SK-N-MC (cell line): ENCODE results near the gene OR8H1.

ENCODE experiments used
- DNase-seq: peaks from one replicate; pipeline ENCODE4 v3.0.0-alpha.2; 2011; ENCODE audit warnings: low read depth, low spot score
- H3K27ac ChIP-seq: fragments of 200-600 bp; sonication (generic); 2 replicates; pipeline ENCODE4 v1.5.1; 2016; ENCODE audit warnings: mixed run types
- H3K36me3 ChIP-seq: fragments of 200-600 bp; sonication (generic); 2 replicates; pipeline ENCODE4 v1.6.1; 2017; ENCODE audit warnings: antibody characterized with exemption, low read length, mixed read lengths; ENCODE audit not compliant: insufficient read depth
- H3K4me3 ChIP-seq: fragments of 200-600 bp; sonication (generic); 2 replicates; pipeline ENCODE4 v1.5.1; 2016
- H3K9ac ChIP-seq: fragments of 200-600 bp; sonication (generic); 2 replicates; pipeline ENCODE4 v1.8.0; 2017; ENCODE audit warnings: mixed run types, mixed read lengths; ENCODE audit not compliant: insufficient read length
- H3K9me3 ChIP-seq: fragments of 200-600 bp; sonication (generic); 2 replicates; pipeline ENCODE4 v1.6.1; 2017; ENCODE audit warnings: low read depth, mild to moderate bottlenecking, antibody characterized with exemption, low read length, moderate library complexity, mixed read lengths
- EZH2 ChIP-seq: fragments of 200-600 bp; sonication (generic); IDR thresholded peaks from one replicate; pipeline ENCODE4 v1.6.1; 2017; ENCODE audit warnings: antibody characterized with exemption
- FOXP2 ChIP-seq: optimal IDR thresholded peaks from 2 replicates; pipeline ENCODE3; 2011; ENCODE audit warnings: mild to moderate bottlenecking, moderate library complexity; ENCODE audit not compliant: insufficient read depth; ENCODE audit errors: extremely low read length, control extremely low read depth
- POLR2AphosphoS5 ChIP-seq: IDR thresholded peaks from 2 replicates; pipeline ENCODE4 v1.6.1; 2012; ENCODE audit warnings: mild to moderate bottlenecking, low read depth, low read length, borderline replicate concordance

The OR8H1 gene

GRCh38 chr11:56292154-56292553 lies at the start of gene OR8H1:
Gene OR8H1 (minus strand): TSS chr11:56292254. CDS start chr11:56291062, 1,192 bp downstream.
- Histone ChIP-seq H3K27ac (no peak within 1 kb of the TSS), H3K36me3 (no peaks in the 10 kb centered on the region), H3K4me3 (no peak within 1 kb of the TSS), H3K9me3 (no peaks in the 10 kb centered on the region), H3K9ac (no peak within 1 kb of the TSS)
- DNase-seq = no peak
- no peak for TF ChIP-seq EZH2
- no peak for TF ChIP-seq POLR2AphosphoS5
- no peak for TF ChIP-seq FOXP2

- TF ChIP-seq POLR2AphosphoS5 (no peak), FOXP2 (no peak), EZH2 (no peak)
- H3K9ac ChIP-seq = no peak overlapping the region
- no peaks in the 10 kb centered on the region for H3K36me3 ChIP-seq
- no peaks in the 10 kb centered on the region for H3K9me3 ChIP-seq
- DNase-seq = no peak
- no peak overlapping the region for H3K27ac ChIP-seq
- no peak overlapping the region for H3K4me3 ChIP-seq
Measured at GRCh38 chr11:56340289-56340688, 48.2 kb upstream of the OR8H1 start.

GRCh38 chr11:56333156-56333555 lies 41.1 kb upstream of the OR8H1 start:
- H3K27ac ChIP-seq = no peak overlapping the region
- H3K36me3 ChIP-seq = no peaks in the 10 kb centered on the region
- no peak for TF ChIP-seq EZH2
- TF ChIP-seq POLR2AphosphoS5 = no peak
- TF ChIP-seq FOXP2 = no peak
- H3K9me3 ChIP-seq = no peaks in the 10 kb centered on the region
- DNase-seq = no peak
- no peak overlapping the region for H3K9ac ChIP-seq
- no peak overlapping the region for H3K4me3 ChIP-seq

GRCh38 chr11:56331861-56332491 lies 39.9 kb upstream of the OR8H1 start:
- Histone ChIP-seq H3K36me3 (no peaks in the 10 kb centered on the region), H3K9me3 (no peaks in the 10 kb centered on the region), H3K9ac (no peak overlapping the region), H3K4me3 (no peak overlapping the region), H3K27ac (no peak overlapping the region)
- DNase-seq = no peak
- TF ChIP-seq FOXP2 (no peak), EZH2 (no peak), POLR2AphosphoS5 (no peak)

GRCh38 chr11:56314844-56315243 lies 22.8 kb upstream of the OR8H1 start, which contains the start of gene OR8K3:
Gene OR8K3 (plus strand): TSS chr11:56315144. CDS start chr11:56318307, 3,163 bp downstream.
- TF ChIP-seq POLR2AphosphoS5 = no peak
- TF ChIP-seq FOXP2 = no peak
- no peak for TF ChIP-seq EZH2
- Histone ChIP-seq H3K36me3 (no peaks in the 10 kb centered on the region), H3K4me3 (no peak within 1 kb of the TSS), H3K27ac (no peak within 1 kb of the TSS), H3K9ac (no peak within 1 kb of the TSS), H3K9me3 (no peaks in the 10 kb centered on the region)
- no peak for DNase-seq

- H3K9ac ChIP-seq = no peak overlapping the region
- H3K4me3 ChIP-seq = no peak overlapping the region
- H3K36me3 ChIP-seq = no peaks in the 10 kb centered on the region
- TF ChIP-seq EZH2 = no peak
- no peak for TF ChIP-seq POLR2AphosphoS5
- no peak for TF ChIP-seq FOXP2
- no peak for DNase-seq
- H3K27ac ChIP-seq = no peak overlapping the region
- no peaks in the 10 kb centered on the region for H3K9me3 ChIP-seq
Measured at GRCh38 chr11:56307836-56308235, 15.8 kb upstream of the OR8H1 start.

GRCh38 chr11:56296898-56297297 lies 4.8 kb upstream of the OR8H1 start:
- Histone ChIP-seq H3K4me3 (no peak overlapping the region), H3K9ac (no peak overlapping the region), H3K36me3 (no peaks in the 10 kb centered on the region), H3K27ac (no peak overlapping the region), H3K9me3 (no peaks in the 10 kb centered on the region)
- TF ChIP-seq EZH2 (no peak), FOXP2 (no peak), POLR2AphosphoS5 (no peak)
- DNase-seq = no peak

GRCh38 chr11:56273854-56274253 lies 18.2 kb downstream of the OR8H1 start, which contains the start of gene OR5T1:
Gene OR5T1 (plus strand): TSS chr11:56274154. CDS start chr11:56275639, 1,485 bp downstream.
- Histone ChIP-seq H3K9ac (no peak within 1 kb of the TSS), H3K4me3 (no peak within 1 kb of the TSS), H3K27ac (no peak within 1 kb of the TSS), H3K36me3 (no peaks in the 10 kb centered on the region), H3K9me3 (no peaks in the 10 kb centered on the region)
- DNase-seq = no peak
- TF ChIP-seq POLR2AphosphoS5 = no peak
- TF ChIP-seq EZH2 = no peak
- TF ChIP-seq FOXP2 = no peak

GRCh38 chr11:56271092-56271491 lies 21.0 kb downstream of the OR8H1 start:
- Histone ChIP-seq H3K9me3 (no peaks in the 10 kb centered on the region), H3K36me3 (no peaks in the 10 kb centered on the region), H3K27ac (no peak overlapping the region), H3K9ac (no peak overlapping the region), H3K4me3 (no peak overlapping the region)
- DNase-seq = no peak
- TF ChIP-seq FOXP2 (no peak), EZH2 (no peak), POLR2AphosphoS5 (no peak)
